Keratinocyte (primary cell): Measurements from ENCODE around the gene SPPL3.

Experiments
- EZH2 ChIP-seq: IDR thresholded peaks from one replicate; pipeline ENCODE4 v1.6.1; 2012; ENCODE audit warnings: inconsistent platforms, mild to moderate bottlenecking, low read length, moderate library complexity
- TF ChIP-seq, protein P1 (sequence below), 3 experiments: IDR thresholded peaks in 1 of 3; conservative IDR thresholded peaks in 1 of 3; optimal IDR thresholded peaks in 1 of 3; 2 replicates in 2 of 3; 3 replicates in 1 of 3; pipeline versions ENCODE3 to v1.5.1; 2011; ENCODE audit warnings: low read length in 3 of 3, mild to moderate bottlenecking in 3 of 3, moderate library complexity in 2 of 3, control low read depth in 1 of 3, inconsistent platforms in 1 of 3; ENCODE audit not compliant: insufficient read depth in 2 of 3; ENCODE audit errors: extremely low read depth in 1 of 3

- TF ChIP-seq, protein P1, sequence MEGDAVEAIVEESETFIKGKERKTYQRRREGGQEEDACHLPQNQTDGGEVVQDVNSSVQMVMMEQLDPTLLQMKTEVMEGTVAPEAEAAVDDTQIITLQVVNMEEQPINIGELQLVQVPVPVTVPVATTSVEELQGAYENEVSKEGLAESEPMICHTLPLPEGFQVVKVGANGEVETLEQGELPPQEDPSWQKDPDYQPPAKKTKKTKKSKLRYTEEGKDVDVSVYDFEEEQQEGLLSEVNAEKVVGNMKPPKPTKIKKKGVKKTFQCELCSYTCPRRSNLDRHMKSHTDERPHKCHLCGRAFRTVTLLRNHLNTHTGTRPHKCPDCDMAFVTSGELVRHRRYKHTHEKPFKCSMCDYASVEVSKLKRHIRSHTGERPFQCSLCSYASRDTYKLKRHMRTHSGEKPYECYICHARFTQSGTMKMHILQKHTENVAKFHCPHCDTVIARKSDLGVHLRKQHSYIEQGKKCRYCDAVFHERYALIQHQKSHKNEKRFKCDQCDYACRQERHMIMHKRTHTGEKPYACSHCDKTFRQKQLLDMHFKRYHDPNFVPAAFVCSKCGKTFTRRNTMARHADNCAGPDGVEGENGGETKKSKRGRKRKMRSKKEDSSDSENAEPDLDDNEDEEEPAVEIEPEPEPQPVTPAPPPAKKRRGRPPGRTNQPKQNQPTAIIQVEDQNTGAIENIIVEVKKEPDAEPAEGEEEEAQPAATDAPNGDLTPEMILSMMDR (optimal IDR thresholded peaks at IDR 0.05 in 1 of 3, IDR thresholded peaks at IDR 0.05 in 1 of 3, conservative IDR thresholded peaks at IDR 0.05 in 1 of 3; ENCODE audit: extremely low read depth in 1 of 3, insufficient read depth in 2 of 3, low read length in 3 of 3), result no peak
- no peak for TF ChIP-seq EZH2
Observed at GRCh38 chr12:120836114-120836684, 68.0 kb downstream of the SPPL3 start.
